PC-3 (cell line): ENCODE data around the gene PTPRQ. TPM values are rescaled to one million over a fixed set of nuclear protein-coding genes. Genes with fewer than 3 reads are reported as not detected.

Experiments
- ATAC-seq: fragments of 200-7000 bp; cut with Tn5 transposase; 2 replicates; pipeline ENCODE4 v1.9.1; 2020; ENCODE audit warnings: mild to moderate bottlenecking, moderate library complexity
- BruUV-seq: library from RNA; stranded (reverse); fragments of 400-500 nt; replicated peaks from 2 replicates; lab custom pipeline; 2021; lab: Mats Ljungman, UMichigan
- CTCF ChIA-PET: fragments of 300-600 bp; sonication (Branson Sonifier 250); formaldehyde crosslinking; loops from one replicate; lab custom pipeline; 2022; ENCODE audit warnings: antibody characterized with exemption; lab: Charles Lee
- POLR2A ChIA-PET: fragments of 300-600 bp; sonication (Branson Sonifier 250); formaldehyde crosslinking; loops from one replicate; lab custom pipeline; 2022; ENCODE audit warnings: antibody characterized with exemption; ENCODE audit not compliant: unreplicated experiment; lab: Charles Lee
- DNase-seq: peaks from one replicate; pipeline ENCODE4 v3.0.0-alpha.2; 2015
- H2AFZ ChIP-seq: fragments of 300-600 bp; sonication (generic); 2 replicates; pipeline ENCODE4 v1.6.0; 2016; ENCODE audit warnings: antibody characterized with exemption, low read length
- H3F3A ChIP-seq: fragments of 300-600 bp; sonication (generic); one replicate; pipeline ENCODE4 v1.6.0; 2017; ENCODE audit warnings: antibody characterized with exemption, low read length, control low read depth, mild to moderate bottlenecking; ENCODE audit not compliant: unreplicated experiment
- H3K27ac ChIP-seq: fragments of 300-600 bp; sonication (generic); 2 replicates; pipeline ENCODE4 v1.5.1; 2016; ENCODE audit warnings: mild to moderate bottlenecking, low read length
- H3K27me3 ChIP-seq: fragments of 300-600 bp; sonication (generic); 2 replicates; pipeline ENCODE4 v1.6.1; 2016; ENCODE audit warnings: low read length, mixed read lengths
- H3K36me3 ChIP-seq: fragments of 300-600 bp; sonication (generic); 2 replicates; pipeline ENCODE4 v1.6.1; 2016; ENCODE audit warnings: low read depth, mixed run types, low read length, mixed read lengths
- H3K4me1 ChIP-seq: fragments of 300-600 bp; sonication (generic); 2 replicates; pipeline ENCODE4 v1.5.1; 2016; ENCODE audit warnings: low read length; ENCODE audit not compliant: insufficient read depth
- H3K4me2 ChIP-seq: fragments of 300-600 bp; sonication (generic); 2 replicates; pipeline ENCODE4 v1.6.0; 2016; ENCODE audit warnings: low read length
- H3K4me3 ChIP-seq: fragments of 300-600 bp; sonication (generic); 2 replicates; pipeline ENCODE4 v1.5.1; 2016; ENCODE audit warnings: mild to moderate bottlenecking, low read length, mixed read lengths
- H3K79me2 ChIP-seq: fragments of 300-600 bp; sonication (generic); 2 replicates; pipeline ENCODE4 v1.6.1; 2017; ENCODE audit warnings: low read length, mixed read lengths
- H3K9ac ChIP-seq: fragments of 300-600 bp; sonication (generic); 2 replicates; pipeline ENCODE4 v1.6.0; 2016; ENCODE audit warnings: mild to moderate bottlenecking, low read length
- H3K9me2 ChIP-seq: fragments of 300-600 bp; sonication (generic); replicated peaks from 2 replicates; pipeline ENCODE4 v1.6.1; 2016; ENCODE audit warnings: mixed run types, low read length, mixed read lengths
- H3K9me3 ChIP-seq: fragments of 300-600 bp; sonication (generic); 2 replicates; pipeline ENCODE4 v1.6.1; 2016; ENCODE audit warnings: low read length, mixed read lengths
- H4K20me1 ChIP-seq: fragments of 300-600 bp; sonication (generic); 2 replicates; pipeline ENCODE4 v1.6.1; 2016; ENCODE audit warnings: low read length, mixed read lengths
- EZH2 ChIP-seq: fragments of 300-600 bp; sonication (generic); IDR thresholded peaks from one replicate; pipeline ENCODE4 v1.6.1; 2017; ENCODE audit warnings: antibody characterized with exemption, mild to moderate bottlenecking, low read length; ENCODE audit not compliant: unreplicated experiment
- EZH2phosphoT487 ChIP-seq: fragments of 300-600 bp; sonication (generic); IDR thresholded peaks from 2 replicates; pipeline ENCODE4 v1.6.1; 2018; ENCODE audit warnings: mild to moderate bottlenecking, antibody characterized with exemption, low read length, borderline replicate concordance
- intact Hi-C: fragments of 100-400 bp; cut with micrococcal nuclease; formaldehyde crosslinking; loops from 2 replicates; pipeline ENCODE4 v1.9.0; 2023
- total RNA-seq: library from RNA; depleted of rRNA; stranded (reverse); fragments of >200 nt; gene quantifications from 2 replicates; pipeline ENCODE4 v1.2.3, GENCODE V29; 2014
- TF ChIP-seq, protein P1 (sequence below): fragments of 300-600 bp; sonication (generic); conservative IDR thresholded peaks from 2 replicates; pipeline ENCODE4 v1.5.1; 2017; ENCODE audit warnings: antibody characterized with exemption, low read depth, mild to moderate bottlenecking, low read length

Gene PTPRQ
- total RNA-seq, 1 experiment from 2014 or later, result 0.07 TPM

DNA sequence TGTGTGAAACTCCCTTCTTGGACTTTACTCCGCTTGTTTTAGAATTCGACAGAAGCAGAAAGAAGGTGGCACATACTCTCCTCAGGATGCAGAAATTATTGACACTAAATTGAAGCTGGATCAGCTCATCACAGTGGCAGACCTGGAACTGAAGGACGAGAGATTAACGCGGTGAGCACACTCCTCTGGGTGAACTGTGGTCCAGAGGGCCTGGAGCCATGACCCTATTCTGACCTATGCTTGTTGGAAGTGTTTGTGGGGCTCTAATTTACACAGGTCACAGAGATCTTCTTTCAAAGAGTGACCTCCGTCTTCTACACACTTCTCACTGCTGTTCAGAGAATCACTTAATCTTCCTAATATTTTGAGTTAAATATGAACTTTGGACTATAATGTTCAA, 190.9 kb downstream of the PTPRQ start:
- intact Hi-C loops, result no loop called here
- CTCF ChIA-PET, result no interaction called here

DNA sequence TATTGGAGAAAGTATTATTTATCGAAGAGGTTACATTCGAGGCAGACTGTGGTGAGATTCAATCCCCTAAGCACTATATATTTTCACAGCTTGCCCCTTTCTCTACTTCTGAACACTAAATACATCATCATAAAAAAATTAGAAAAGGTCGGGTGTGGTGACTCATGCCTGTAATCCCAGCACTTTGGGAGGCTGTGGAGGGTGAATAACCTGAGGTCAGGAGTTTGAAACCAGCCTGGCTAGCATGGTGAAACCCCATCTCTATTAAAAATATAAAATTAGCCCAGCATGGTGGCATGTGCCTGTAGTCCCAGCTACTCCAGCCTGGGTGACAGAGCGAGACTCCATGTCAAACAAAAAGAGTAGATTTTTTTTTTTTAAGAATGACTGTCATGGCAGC, 192.8 kb downstream of the PTPRQ start:
- Histone ChIP-seq H3K27ac (no peak overlapping the region), H3K9me2 (no peaks in the 10 kb centered on the region), H4K20me1 (no peaks in the 10 kb centered on the region), H3K9me3 (no peaks in the 10 kb centered on the region), H3K4me1 (peaks cover 4% of the 10 kb centered on the region; the same call in 1 of the 2 replicates), H3F3A (no peaks in the 10 kb centered on the region), H3K27me3 (peaks cover 10% of the 10 kb centered on the region; the same call in 1 of the 2 replicates), H3K4me2 (no peak overlapping the region), H3K36me3 (no peaks in the 10 kb centered on the region), H3K79me2 (no peaks in the 10 kb centered on the region), H3K9ac (no peak overlapping the region), H3K4me3 (no peak overlapping the region), H2AFZ (no peak overlapping the region)
- DNase-seq (no peak), ATAC-seq (no peak)
- CTCF ChIA-PET, result no interaction called here
- POLR2A ChIA-PET, result no interaction called here
- TF ChIP-seq EZH2phosphoT487, result no peak
- TF ChIP-seq, protein P1, sequence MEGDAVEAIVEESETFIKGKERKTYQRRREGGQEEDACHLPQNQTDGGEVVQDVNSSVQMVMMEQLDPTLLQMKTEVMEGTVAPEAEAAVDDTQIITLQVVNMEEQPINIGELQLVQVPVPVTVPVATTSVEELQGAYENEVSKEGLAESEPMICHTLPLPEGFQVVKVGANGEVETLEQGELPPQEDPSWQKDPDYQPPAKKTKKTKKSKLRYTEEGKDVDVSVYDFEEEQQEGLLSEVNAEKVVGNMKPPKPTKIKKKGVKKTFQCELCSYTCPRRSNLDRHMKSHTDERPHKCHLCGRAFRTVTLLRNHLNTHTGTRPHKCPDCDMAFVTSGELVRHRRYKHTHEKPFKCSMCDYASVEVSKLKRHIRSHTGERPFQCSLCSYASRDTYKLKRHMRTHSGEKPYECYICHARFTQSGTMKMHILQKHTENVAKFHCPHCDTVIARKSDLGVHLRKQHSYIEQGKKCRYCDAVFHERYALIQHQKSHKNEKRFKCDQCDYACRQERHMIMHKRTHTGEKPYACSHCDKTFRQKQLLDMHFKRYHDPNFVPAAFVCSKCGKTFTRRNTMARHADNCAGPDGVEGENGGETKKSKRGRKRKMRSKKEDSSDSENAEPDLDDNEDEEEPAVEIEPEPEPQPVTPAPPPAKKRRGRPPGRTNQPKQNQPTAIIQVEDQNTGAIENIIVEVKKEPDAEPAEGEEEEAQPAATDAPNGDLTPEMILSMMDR, result no peak
- no peak for TF ChIP-seq EZH2
- intact Hi-C loops, result no loop called here
- no TSS peak for BruUV-seq

More for the DNA sequence above, 190.9 kb downstream of the PTPRQ start:
- Histone ChIP-seq H3K4me1 (peaks cover 4% of the 10 kb centered on the region; the same call in 1 of the 2 replicates), H4K20me1 (no peaks in the 10 kb centered on the region), H3K27ac (no peak overlapping the region), H3K4me2 (no peak overlapping the region), H3K27me3 (no peaks in the 10 kb centered on the region; the same call in 1 of the 2 replicates), H3K9me2 (no peaks in the 10 kb centered on the region), H2AFZ (no peak overlapping the region), H3K4me3 (no peak overlapping the region), H3K9ac (no peak overlapping the region), H3K79me2 (no peaks in the 10 kb centered on the region), H3F3A (no peaks in the 10 kb centered on the region), H3K36me3 (no peaks in the 10 kb centered on the region), H3K9me3 (no peaks in the 10 kb centered on the region)
- ATAC-seq (no peak), DNase-seq (no peak)
- POLR2A ChIA-PET, result no interaction called here
- TF ChIP-seq EZH2, result no peak
- TF ChIP-seq, protein P1, result no peak
- no peak for TF ChIP-seq EZH2phosphoT487
- no TSS peak for BruUV-seq

DNA sequence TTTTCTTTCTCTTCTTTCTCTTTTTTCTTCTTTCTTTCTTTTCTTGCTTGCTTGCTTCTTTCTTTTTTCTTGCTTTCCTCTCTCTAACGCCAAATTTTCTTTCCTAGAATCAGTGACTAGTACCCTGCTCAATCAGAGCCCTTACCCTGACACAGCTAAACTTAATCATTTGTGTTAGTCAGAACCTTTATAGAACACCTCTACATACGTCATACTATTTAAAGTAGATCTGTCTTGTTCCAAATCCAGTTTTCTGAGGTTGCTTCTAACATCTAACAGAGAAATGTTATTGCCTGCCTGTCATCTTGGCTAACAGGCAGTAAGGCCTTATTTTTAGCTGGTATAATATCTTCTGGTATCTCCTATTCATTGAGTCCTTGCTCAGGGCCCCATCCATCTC, 197.9 kb downstream of the PTPRQ start:
- ChIA-PET CTCF (interaction anchor here (0.6 kb wide), 1 partner anchor 20 kb away, joined by 3 read pairs; no protein-coding TSS in a partner anchor), POLR2A (no interaction called here)
- H3K9ac ChIP-seq, result no peak overlapping the region
- no peaks in the 10 kb centered on the region for H3K36me3 ChIP-seq
- DNase-seq, result no peak
- no peak overlapping the region for H3K27ac ChIP-seq
- H3K9me2 ChIP-seq, result no peaks in the 10 kb centered on the region
- H4K20me1 ChIP-seq, result no peaks in the 10 kb centered on the region
- peaks cover under 1% of the 10 kb centered on the region; the same call in 1 of the 2 replicates for H3K4me1 ChIP-seq
- TF ChIP-seq, protein P1, result no peak
- TF ChIP-seq EZH2phosphoT487 (no peak), EZH2 (no peak)
- intact Hi-C loops, result no loop called here
- no peak overlapping the region for H3K4me2 ChIP-seq
- BruUV-seq, result no TSS peak
- H3K27me3 ChIP-seq, result peaks cover 21% of the 10 kb centered on the region; the same call in 1 of the 2 replicates
- H3F3A ChIP-seq, result no peaks in the 10 kb centered on the region
- H3K4me3 ChIP-seq, result no peak overlapping the region
- H3K9me3 ChIP-seq, result no peaks in the 10 kb centered on the region
- no peak for ATAC-seq
- no peak overlapping the region for H2AFZ ChIP-seq
- H3K79me2 ChIP-seq, result no peaks in the 10 kb centered on the region
